ENCODE results near the gene BRPF3. TPM values are rescaled to one million over a fixed set of nuclear protein-coding genes. Genes with fewer than 3 reads are reported as not detected.

The BRPF3 gene
- total and polyA plus RNA-seq, 9 of the 15 experiments (the other 6 are each of a cell fraction or from before 2014, with no cell fraction given), result 2.2 to 19.3 (median 8.0) TPM

DNA sequence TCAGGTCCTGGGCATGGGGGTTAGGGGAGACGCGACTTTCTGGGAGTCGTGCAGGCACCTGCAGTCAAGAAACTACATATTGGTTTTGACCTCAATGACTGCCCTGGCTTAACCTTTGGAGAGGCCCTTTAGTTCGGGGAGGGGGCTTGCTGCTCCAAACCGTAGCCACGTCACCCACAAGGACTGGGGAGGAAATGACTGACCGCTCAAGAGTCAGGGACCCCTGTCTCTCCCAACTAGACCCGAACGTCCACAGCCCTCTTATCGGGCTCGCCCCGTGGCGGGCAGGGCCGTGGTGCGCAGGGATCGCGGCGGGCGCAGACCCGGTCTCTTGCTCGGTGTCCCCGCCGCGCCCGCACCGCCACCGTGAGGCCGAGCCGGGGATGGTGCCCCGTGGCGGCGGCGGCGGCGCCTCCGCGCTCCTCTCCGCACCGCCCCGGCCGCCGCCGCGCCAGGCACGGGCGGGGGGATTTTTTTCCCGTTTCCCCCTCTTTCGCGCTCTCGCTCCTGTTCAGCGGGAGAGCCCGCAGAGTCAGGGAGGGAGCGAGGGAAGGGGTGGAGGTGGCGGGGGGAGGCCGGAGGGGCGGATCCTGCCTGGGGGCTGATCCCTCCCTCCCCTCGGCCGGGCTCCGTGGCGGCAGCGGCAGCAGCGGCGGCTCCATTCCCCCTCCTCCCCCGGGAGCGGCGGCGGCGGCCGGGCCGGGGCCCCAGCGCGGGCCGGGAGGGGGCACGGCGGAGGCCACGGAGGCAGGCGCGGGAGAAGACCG lies at the start of gene BRPF3 (continued):
- TF ChIP-seq NONO (IDR thresholded peaks at IDR 0.05; ENCODE audit: low read depth in 2 of 2, low read length in 1 of 2) (peak; percentile 22 to 71; a peak in 2 of 4 replicates), CAMTA2 (CRISPR knock-in tag; conservative IDR thresholded peaks at IDR 0.05) (no peak), RHOXF2B (CRISPR knock-in tag; conservative IDR thresholded peaks at IDR 0.05) (no peak), NR1H2 (CRISPR knock-in tag; IDR thresholded peaks at IDR 0.05) (no peak), TAF7 (tag; IDR thresholded peaks at IDR 0.05) (no peak), KDM5B (IDR thresholded peaks at IDR 0.05; ENCODE audit: insufficient replicate concordance, low read depth, low read length) (no peak), JUNB (CRISPR knock-in tag; conservative IDR thresholded peaks at IDR 0.05) (no peak), CCAR2 (IDR thresholded peaks at IDR 0.05; ENCODE audit: low read depth, low read length) (no peak), ZBED1 (IDR thresholded peaks at IDR 0.05) (no peak), EP400 (IDR thresholded peaks at IDR 0.05) (no peak), CBX2 (IDR thresholded peaks at IDR 0.05; ENCODE audit: insufficient read depth, low read length, poor library complexity, severe bottlenecking) (no peak), KHSRP (IDR thresholded peaks at IDR 0.05) (no peak), FOXK1 (CRISPR knock-in tag; IDR thresholded peaks at IDR 0.05; ENCODE audit: borderline replicate concordance) (no peak)
- TF ChIP-seq, protein P1, sequence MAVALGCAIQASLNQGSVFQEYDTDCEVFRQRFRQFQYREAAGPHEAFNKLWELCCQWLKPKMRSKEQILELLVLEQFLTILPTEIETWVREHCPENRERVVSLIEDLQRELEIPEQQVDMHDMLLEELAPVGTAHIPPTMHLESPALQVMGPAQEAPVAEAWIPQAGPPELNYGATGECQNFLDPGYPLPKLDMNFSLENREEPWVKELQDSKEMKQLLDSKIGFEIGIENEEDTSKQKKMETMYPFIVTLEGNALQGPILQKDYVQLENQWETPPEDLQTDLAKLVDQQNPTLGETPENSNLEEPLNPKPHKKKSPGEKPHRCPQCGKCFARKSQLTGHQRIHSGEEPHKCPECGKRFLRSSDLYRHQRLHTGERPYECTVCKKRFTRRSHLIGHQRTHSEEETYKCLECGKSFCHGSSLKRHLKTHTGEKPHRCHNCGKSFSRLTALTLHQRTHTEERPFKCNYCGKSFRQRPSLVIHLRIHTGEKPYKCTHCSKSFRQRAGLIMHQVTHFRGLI (CRISPR knock-in tag; IDR thresholded peaks at IDR 0.05), result no peak
- TF ChIP-seq, protein P2, sequence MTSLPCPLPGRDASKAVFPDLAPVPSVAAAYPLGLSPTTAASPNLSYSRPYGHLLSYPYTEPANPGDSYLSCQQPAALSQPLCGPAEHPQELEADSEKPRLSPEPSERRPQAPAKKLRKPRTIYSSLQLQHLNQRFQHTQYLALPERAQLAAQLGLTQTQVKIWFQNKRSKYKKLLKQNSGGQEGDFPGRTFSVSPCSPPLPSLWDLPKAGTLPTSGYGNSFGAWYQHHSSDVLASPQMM (CRISPR knock-in tag; IDR thresholded peaks at IDR 0.05), result no peak
- TF ChIP-seq, protein P3, sequence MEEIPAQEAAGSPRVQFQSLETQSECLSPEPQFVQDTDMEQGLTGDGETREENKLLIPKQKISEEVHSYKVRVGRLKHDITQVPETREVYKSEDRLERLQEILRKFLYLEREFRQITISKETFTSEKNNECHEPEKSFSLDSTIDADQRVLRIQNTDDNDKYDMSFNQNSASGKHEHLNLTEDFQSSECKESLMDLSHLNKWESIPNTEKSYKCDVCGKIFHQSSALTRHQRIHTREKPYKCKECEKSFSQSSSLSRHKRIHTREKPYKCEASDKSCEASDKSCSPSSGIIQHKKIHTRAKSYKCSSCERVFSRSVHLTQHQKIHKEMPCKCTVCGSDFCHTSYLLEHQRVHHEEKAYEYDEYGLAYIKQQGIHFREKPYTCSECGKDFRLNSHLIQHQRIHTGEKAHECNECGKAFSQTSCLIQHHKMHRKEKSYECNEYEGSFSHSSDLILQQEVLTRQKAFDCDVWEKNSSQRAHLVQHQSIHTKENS (CRISPR knock-in tag; IDR thresholded peaks at IDR 0.05), result no peak
- TF ChIP-seq, protein P4, sequence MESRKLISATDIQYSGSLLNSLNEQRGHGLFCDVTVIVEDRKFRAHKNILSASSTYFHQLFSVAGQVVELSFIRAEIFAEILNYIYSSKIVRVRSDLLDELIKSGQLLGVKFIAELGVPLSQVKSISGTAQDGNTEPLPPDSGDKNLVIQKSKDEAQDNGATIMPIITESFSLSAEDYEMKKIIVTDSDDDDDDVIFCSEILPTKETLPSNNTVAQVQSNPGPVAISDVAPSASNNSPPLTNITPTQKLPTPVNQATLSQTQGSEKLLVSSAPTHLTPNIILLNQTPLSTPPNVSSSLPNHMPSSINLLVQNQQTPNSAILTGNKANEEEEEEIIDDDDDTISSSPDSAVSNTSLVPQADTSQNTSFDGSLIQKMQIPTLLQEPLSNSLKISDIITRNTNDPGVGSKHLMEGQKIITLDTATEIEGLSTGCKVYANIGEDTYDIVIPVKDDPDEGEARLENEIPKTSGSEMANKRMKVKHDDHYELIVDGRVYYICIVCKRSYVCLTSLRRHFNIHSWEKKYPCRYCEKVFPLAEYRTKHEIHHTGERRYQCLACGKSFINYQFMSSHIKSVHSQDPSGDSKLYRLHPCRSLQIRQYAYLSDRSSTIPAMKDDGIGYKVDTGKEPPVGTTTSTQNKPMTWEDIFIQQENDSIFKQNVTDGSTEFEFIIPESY (CRISPR knock-in tag; IDR thresholded peaks at IDR 0.05), result no peak
